Urinary bladder (tissue), 4 donors: ENCODE data around the gene ABCA1. TPM values are rescaled to one million over a fixed set of nuclear protein-coding genes. Genes with fewer than 3 reads are reported as not detected.

Experiments used
- DNase-seq: peaks from one replicate; pipeline ENCODE4 v3.0.0-alpha.2; 2015; ENCODE audit errors: extremely low spot score
- H3K27ac ChIP-seq: one replicate; pipeline ENCODE4 v1.5.1; 2013; ENCODE audit warnings: low read depth, mild to moderate bottlenecking, moderate library complexity
- H3K36me3 ChIP-seq: one replicate; pipeline ENCODE4 v1.6.1; 2013; ENCODE audit warnings: mild to moderate bottlenecking, moderate library complexity; ENCODE audit not compliant: insufficient read depth
- H3K4me1 ChIP-seq: one replicate; pipeline ENCODE4 v1.6.1; 2013; ENCODE audit warnings: mild to moderate bottlenecking, moderate library complexity; ENCODE audit not compliant: insufficient read depth
- H3K4me3 ChIP-seq: one replicate; pipeline ENCODE4 v1.5.1; 2013; ENCODE audit warnings: low read depth, low read length
- WGBS: extraction: QIAGEN DNeasy Blood & Tissue Kit; methylation state at CpG from one replicate; pipeline ENCODE4 v1.1.7; 2013; 5-methylcytosine and 5-hydroxymethylcytosine counted together
- polyA plus RNA-seq: library from polyadenylated mRNA; stranded (reverse); fragments of 200-250 nt; gene quantifications from one replicate; pipeline ENCODE4 v1.2.3, GENCODE V29; 2013
- total RNA-seq: library from RNA; depleted of rRNA; stranded (reverse); fragments of >200 nt; gene quantifications from one replicate; pipeline ENCODE4 v1.2.3, GENCODE V29; 2014
- donor health status: healthy with polysubstance abuse.
- donor health status: healthy.

The ABCA1 gene
- total and polyA plus RNA-seq, 2 donors: 14.2 to 46.9 TPM

- Histone ChIP-seq H3K4me1 (peaks cover 2% of the 10 kb centered on the region), H3K27ac (no peak overlapping the region)
- 85% methylated on average over 6 of the region's 6 CpGs for WGBS
Observed at GRCh38 chr9:104850786-104851545, 77.0 kb downstream of the ABCA1 start.

GRCh38 chr9:104849023-104849422 lies 78.9 kb downstream of the ABCA1 start:
- Histone ChIP-seq H3K4me3 (no peak overlapping the region), H3K27ac (no peak overlapping the region), H3K4me1 (no peaks in the 10 kb centered on the region), H3K36me3 (no peaks in the 10 kb centered on the region)
- no peak for DNase-seq

More at GRCh38 chr9:104850786-104851545, 77.0 kb downstream of the ABCA1 start:
- Histone ChIP-seq H3K36me3 (no peaks in the 10 kb centered on the region), H3K4me3 (no peak overlapping the region)
- DNase-seq: no peak

GRCh38 chr9:104844710-104845109 lies 83.2 kb downstream of the ABCA1 start:
- no peak for DNase-seq
- Histone ChIP-seq H3K36me3 (no peaks in the 10 kb centered on the region), H3K4me1 (no peaks in the 10 kb centered on the region), H3K4me3 (no peak overlapping the region), H3K27ac (no peak overlapping the region)
- 65% methylated on average over 3 of the region's 3 CpGs for WGBS

GRCh38 chr9:104843644-104844240 lies 84.2 kb downstream of the ABCA1 start:
- Histone ChIP-seq H3K4me3 (no peak overlapping the region), H3K4me1 (no peaks in the 10 kb centered on the region), H3K36me3 (no peaks in the 10 kb centered on the region), H3K27ac (no peak overlapping the region)
- no peak for DNase-seq
- 67% methylated on average over 4 of the region's 4 CpGs for WGBS

GRCh38 chr9:104842698-104843097 lies 85.3 kb downstream of the ABCA1 start:
- H3K4me1 ChIP-seq: no peaks in the 10 kb centered on the region
- WGBS: 83% methylated on average over 2 of the region's 2 CpGs
- no peak overlapping the region for H3K4me3 ChIP-seq
- no peak overlapping the region for H3K27ac ChIP-seq
- DNase-seq: no peak
- H3K36me3 ChIP-seq: no peaks in the 10 kb centered on the region

- 81% methylated on average over 7 of the region's 7 CpGs for WGBS
- H3K27ac ChIP-seq: no peak overlapping the region
- H3K36me3 ChIP-seq: peaks cover 5% of the 10 kb centered on the region
- no peak overlapping the region for H3K4me3 ChIP-seq
- H3K4me1 ChIP-seq: no peaks in the 10 kb centered on the region
- no peak for DNase-seq
Observed at GRCh38 chr9:104841601-104842141, 86.3 kb downstream of the ABCA1 start.

- WGBS: 81% methylated on average over 5 of the region's 5 CpGs
- DNase-seq: no peak
- Histone ChIP-seq H3K4me3 (no peak overlapping the region), H3K27ac (no peak overlapping the region), H3K4me1 (no peaks in the 10 kb centered on the region), H3K36me3 (peaks cover 6% of the 10 kb centered on the region)
Observed at GRCh38 chr9:104838958-104839357, 89.0 kb downstream of the ABCA1 start.

- 86% methylated on average over 4 of the region's 4 CpGs for WGBS
- Histone ChIP-seq H3K4me3 (no peak overlapping the region), H3K36me3 (peaks cover 14% of the 10 kb centered on the region), H3K27ac (no peak overlapping the region), H3K4me1 (no peaks in the 10 kb centered on the region)
- no peak for DNase-seq
Observed at GRCh38 chr9:104836767-104837166, 91.2 kb downstream of the ABCA1 start.

GRCh38 chr9:104836235-104836634 lies 91.7 kb downstream of the ABCA1 start:
- no peak overlapping the region for H3K27ac ChIP-seq
- no peak for DNase-seq
- no peaks in the 10 kb centered on the region for H3K4me1 ChIP-seq
- 74% methylated on average over 1 of the region's 1 CpG for WGBS
- H3K4me3 ChIP-seq: no peak overlapping the region
- H3K36me3 ChIP-seq: peaks cover 14% of the 10 kb centered on the region

- Histone ChIP-seq H3K4me1 (no peaks in the 10 kb centered on the region), H3K36me3 (peaks cover 14% of the 10 kb centered on the region), H3K27ac (no peak overlapping the region), H3K4me3 (no peak overlapping the region)
- WGBS: 86% methylated on average over 3 of the region's 3 CpGs
- DNase-seq: no peak
Observed at GRCh38 chr9:104835161-104835560, 92.8 kb downstream of the ABCA1 start.

GRCh38 chr9:104833696-104834095 lies 94.3 kb downstream of the ABCA1 start:
- no peak for DNase-seq
- Histone ChIP-seq H3K27ac (no peak overlapping the region), H3K4me1 (no peaks in the 10 kb centered on the region), H3K36me3 (peaks cover 20% of the 10 kb centered on the region), H3K4me3 (no peak overlapping the region)
- 78% methylated on average over 6 of the region's 6 CpGs for WGBS

GRCh38 chr9:104831681-104832080 lies 96.3 kb downstream of the ABCA1 start:
- Histone ChIP-seq H3K4me3 (no peak overlapping the region), H3K36me3 (peaks cover 18% of the 10 kb centered on the region), H3K4me1 (no peaks in the 10 kb centered on the region), H3K27ac (no peak overlapping the region)
- 78% methylated on average over 3 of the region's 3 CpGs for WGBS
- DNase-seq: no peak

- Histone ChIP-seq H3K4me3 (no peak overlapping the region), H3K27ac (no peak overlapping the region), H3K36me3 (peaks cover 13% of the 10 kb centered on the region), H3K4me1 (no peaks in the 10 kb centered on the region)
- DNase-seq: no peak
- 89% methylated on average over 7 of the region's 7 CpGs for WGBS
Observed at GRCh38 chr9:104826911-104827310, 101.0 kb downstream of the ABCA1 start.

GRCh38 chr9:104826079-104826775 lies 101.7 kb downstream of the ABCA1 start:
- Histone ChIP-seq H3K4me3 (no peak overlapping the region), H3K36me3 (peaks cover 13% of the 10 kb centered on the region), H3K27ac (no peak overlapping the region), H3K4me1 (no peaks in the 10 kb centered on the region)
- WGBS: 81% methylated on average over 3 of the region's 3 CpGs
- no peak for DNase-seq
